GM21737 (cell line): ENCODE measurements around the gene RASSF4.

Experiments
- ATAC-seq: cut with Tn5 transposase; IDR thresholded peaks from one replicate; pipeline ENCODE4 v1.9.1; 2021; ENCODE audit warnings: mild to moderate bottlenecking, moderate library complexity; ENCODE audit not compliant: unreplicated experiment

Gene RASSF4

GRCh38 chr10:44985175-44985681, 25.6 kb downstream of the RASSF4 start:
- ATAC-seq: no peak

- no peak for ATAC-seq
Observed at GRCh38 chr10:44986179-44986578, 26.6 kb downstream of the RASSF4 start.

DNA sequence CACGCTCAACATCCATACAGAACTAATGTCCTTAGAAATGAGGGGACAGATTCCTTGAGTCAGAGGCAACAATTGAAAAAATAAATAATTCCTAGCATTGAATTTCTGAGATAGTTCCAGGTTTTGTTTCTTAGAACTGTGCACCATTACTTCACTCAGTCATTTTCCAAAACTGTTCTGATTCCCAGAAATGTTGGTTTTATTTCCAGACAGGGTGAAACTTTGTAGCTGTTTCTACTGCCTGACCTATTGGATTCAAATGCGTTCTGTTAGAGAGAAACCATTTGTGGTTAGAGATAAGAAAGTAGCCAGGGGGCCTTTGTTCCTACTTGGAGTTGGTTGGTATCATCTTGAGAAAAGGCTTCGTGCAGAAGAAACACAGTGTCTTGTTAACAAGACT, 27.1 kb downstream of the RASSF4 start:
- no peak for ATAC-seq

DNA sequence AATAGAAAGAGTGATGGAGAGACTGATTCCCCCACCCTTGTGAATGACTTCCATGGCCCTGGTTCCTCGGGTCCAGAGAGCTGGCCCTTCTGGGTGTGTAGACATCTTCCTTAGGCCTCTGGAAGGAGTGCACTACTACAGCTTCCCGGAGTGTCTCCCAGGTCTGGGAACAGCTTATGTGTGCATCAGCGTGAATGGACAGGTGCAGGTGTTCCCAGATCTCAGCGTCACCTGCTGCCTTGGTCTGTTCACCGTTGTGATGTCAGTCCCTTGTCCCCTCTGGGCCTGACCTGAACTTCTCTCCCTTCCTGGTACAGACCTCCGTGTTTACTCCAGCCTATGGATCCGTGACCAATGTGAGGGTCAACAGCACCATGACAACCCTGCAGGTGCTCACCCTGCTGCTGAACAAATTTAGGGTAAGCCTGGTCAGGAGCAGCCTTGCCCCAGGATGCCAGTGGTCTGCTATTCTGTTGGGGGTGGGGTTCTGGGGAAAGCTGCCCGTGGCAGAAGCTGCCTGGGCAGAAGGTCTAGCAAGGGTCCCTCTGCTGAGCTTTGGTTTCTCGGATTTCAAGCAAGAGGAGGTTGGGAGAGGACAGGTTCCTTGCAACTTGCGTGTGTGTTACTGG, 29.5 kb downstream of the RASSF4 start:
- no peak for ATAC-seq

- no peak for ATAC-seq
Observed at GRCh38 chr10:44989597-44990301, 30.1 kb downstream of the RASSF4 start.

- no peak for ATAC-seq
Observed at GRCh38 chr10:44990302-44990655, 30.7 kb downstream of the RASSF4 start.

GRCh38 chr10:44990965-44991364, 31.4 kb downstream of the RASSF4 start:
- no peak for ATAC-seq

DNA sequence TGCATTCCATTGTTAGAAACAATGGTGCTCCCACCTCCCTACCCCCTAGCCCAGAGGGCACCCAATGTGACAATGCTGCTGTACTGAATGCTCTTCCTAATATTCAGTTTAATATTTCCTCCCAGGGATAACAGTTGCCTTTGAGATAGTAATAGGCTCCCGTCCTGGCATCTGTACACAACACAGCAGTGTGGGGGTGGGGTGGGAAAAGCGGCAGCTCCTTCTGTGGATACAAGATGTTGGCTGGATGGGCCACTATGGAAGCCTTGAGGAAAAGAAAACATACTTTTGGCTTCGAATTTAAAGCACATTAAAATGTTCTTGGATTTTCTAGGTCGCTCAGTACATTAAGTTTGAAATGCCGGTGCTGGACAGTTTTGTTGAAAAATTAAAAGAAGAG, 32.0 kb downstream of the RASSF4 start:
- ATAC-seq: no peak

GRCh38 chr10:44992070-44992731, 32.6 kb downstream of the RASSF4 start:
- ATAC-seq: no peak

- no peak for ATAC-seq
Observed at GRCh38 chr10:44992732-44993225, 33.2 kb downstream of the RASSF4 start.

GRCh38 chr10:44993226-44993921, 33.8 kb downstream of the RASSF4 start:
- no peak for ATAC-seq

DNA sequence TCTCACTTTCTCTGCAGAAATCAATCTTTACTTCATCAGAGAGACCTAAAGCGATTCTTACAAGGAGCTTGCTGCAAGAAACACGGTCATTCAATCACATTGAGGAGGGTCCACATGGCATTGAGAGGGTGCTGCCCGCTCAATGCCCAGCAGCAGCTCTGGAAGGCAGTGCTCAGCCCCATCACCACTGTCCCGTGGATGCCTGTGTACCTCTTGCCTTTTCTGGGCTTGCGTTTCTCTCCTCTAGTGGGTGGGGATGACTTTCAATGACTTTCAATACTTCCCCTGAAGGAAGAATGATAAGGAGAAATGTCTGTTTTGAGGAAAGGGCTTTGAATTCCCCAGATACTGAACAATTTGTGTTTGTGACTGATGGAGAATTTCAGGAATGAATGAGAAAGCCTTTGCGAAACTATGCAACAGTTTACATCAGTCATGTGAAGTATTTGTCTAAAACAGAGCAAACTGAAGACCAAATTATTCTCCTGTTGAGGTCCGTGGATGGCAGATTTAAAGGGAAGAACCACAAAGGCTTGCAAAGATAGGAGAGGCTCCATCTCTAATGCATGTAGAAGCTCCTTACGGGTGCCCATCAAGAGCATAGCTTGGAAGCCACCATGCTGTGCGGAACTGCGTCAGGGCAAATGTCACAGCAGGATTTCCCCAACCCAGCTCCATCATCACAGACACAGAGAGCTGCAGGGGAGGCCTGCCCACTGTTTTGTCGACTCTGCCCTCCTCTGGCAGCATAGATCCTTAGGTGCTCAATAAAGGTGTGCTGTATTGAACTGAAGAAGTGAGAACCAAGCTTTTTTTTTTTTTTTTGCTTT, 34.5 kb downstream of the RASSF4 start:
- ATAC-seq: no peak

DNA sequence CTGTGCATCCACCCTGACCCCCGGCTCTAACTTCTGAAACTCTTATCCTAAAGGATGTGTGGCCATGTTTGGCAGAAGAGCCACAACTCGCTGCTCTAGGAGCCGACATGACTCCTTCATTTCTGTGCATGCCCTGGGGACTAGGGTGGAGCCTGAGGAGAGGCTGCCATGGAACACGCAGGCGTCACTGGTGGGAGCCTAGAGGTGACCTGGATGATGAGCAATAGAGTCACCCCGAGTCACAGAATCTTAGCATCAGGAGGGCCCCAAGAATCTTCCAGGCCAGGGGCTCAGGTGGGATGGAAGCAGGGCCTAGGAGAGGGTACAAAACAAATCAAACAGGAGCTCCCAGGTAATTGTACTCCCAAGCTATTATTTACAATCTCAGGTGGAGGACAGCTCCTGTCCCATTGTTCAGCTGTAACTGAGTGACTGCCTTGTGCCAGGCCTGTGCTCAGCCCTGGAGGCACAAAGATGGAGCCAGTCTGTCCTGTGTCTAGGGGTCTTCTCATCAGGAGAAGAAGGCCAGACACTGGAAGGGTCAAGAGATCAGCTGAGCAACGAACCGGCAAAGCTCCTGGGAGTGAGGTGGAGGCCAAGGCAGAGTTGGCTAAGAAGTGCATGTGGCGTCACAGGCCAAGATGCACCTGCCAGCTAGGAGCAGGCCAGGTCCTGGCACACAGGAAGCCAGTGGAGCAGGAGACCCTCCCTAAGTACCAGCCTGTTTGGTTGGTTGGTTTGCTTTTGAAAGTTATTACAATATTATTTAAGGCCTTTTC, 35.3 kb downstream of the RASSF4 start:
- ATAC-seq: no peak

DNA sequence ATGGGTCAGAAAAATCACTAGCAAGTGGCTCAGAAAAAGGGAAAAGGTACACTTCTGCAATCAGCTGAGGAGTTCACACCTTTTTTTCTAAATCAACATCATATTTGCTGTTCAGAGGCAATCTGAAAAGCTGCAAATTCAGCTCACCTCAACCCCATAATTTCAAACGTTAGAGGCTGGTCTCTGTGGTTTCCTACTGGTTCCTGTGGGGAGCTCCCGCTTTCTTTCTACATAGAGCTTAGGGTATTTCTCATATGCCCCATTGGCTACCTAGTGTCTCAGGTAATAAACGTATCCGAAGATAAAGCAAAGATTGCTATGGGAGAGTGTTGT, 35.9 kb downstream of the RASSF4 start:
- no peak for ATAC-seq

- ATAC-seq: no peak
Observed at GRCh38 chr10:44995914-44996669, 36.5 kb downstream of the RASSF4 start.

- ATAC-seq: no peak
Observed at GRCh38 chr10:44997105-44997748, 37.6 kb downstream of the RASSF4 start.

DNA sequence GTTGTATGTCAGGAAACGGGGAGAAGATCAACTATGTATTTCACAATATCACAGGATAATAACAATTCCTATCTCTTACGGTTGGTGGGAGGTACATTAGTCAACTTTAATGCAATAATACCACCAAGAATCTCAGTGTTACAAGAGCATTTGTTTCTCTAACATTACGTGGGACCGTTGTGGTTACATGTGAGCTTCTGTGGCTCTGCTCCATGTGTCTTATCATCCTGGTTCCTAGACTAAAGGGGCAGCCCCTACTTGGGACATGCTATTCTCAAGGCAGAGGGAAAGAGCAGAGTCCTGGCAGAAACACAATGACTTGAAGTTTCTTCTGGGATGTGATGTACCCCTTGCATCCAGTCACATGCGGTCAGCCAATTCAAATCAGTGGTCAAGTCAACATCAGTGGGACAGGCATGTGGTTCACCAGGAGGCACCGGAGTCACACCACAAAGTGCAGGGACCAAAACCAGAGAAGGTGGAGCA, 38.6 kb downstream of the RASSF4 start:
- ATAC-seq: no peak

- ATAC-seq: no peak
Observed at GRCh38 chr10:45000138-45000751, 40.6 kb downstream of the RASSF4 start.
